HL-60/S4 treated with retinoic acid at 250 ng/mL for 4 days and 3 days (cell line): Measurements from ENCODE around the gene ULK4.
"Not testable (repeated sequence)": the region's sequence is repeated elsewhere in the genome, so short reads cannot be mapped to it uniquely, and the experiment has no call there.

ENCODE experiments used
- in situ Hi-C: fragments of 300-500 bp; cut with MboI; formaldehyde crosslinking; loops from 2 replicates; pipeline ENCODE4 v1.7.0; 2022; ENCODE audit warnings: low sequenced_read_pairs

ULK4 gene

DNA sequence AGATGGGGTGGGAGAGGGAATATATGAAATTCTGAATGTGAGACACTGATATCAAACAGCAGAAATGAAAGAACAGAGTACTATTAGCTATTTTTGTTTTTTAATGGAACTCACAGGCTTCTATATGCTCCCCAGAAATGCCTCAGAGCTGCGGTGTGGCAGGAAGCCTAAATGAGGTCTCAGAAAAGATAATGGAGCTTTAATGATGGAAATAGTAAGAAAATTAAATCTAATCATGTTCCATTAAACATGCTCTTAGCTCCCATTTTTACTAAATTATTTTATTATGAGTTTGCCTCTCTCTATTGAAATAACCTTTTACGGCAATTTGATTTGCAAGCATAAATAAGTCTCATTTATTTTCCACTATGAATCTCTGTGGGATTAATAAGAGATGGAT, 378.9 kb downstream of the ULK4 start:
- in situ Hi-C loops = no loop called here

DNA sequence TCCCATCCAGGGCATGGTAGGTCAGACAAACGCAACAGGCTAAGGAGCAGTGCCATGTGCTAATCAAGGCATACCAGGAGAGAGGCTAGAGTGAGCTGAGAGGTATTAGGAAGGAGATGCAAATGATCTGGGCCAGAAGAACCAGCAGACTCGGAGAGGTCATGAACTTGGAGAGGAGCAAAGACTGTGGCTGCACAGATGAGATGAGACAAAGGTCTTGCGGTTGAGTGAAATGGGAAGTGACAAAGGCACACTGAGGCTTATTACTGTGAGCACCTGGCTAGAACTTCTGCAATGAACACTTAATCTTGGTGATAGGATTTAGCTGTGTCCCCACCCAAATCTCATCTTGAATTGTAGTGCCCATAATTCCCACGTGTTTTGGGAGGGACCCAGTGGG, 380.2 kb downstream of the ULK4 start:
- in situ Hi-C loops = no loop called here

DNA sequence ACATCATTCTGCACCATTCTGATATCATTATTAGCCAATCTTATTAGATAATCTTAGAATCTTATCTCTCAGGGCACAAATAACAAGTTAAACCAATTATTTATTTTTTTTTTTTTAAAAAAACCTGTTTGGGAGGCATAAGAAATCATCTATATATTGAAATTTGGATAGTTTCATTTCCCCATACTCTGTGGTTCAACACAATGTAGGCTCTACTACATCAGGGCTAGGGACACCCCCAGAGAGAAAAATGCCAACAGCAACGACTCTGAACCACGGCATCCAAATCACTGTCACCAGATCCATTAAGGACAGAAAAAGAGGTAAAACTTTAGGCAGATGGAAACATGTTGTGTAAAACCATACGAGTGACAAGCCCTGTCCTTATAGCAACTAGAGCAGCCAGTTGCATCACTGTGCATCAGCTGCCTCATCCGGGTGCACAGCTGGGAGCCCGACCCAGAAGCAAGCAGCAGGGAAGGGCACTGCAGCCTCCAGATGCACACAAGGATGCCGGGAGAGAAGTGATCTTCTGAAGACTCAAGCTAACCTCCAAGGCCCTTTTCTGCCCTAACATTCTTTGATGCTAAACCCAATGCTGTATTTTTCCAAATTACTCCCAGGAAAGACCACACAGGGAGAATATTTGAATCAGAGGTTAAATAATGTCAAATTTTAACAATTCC, 381.5 kb downstream of the ULK4 start:
- in situ Hi-C loops = no loop called here

- in situ Hi-C loops = no loop called here
These were observed 382.0 kb downstream of the ULK4 start for GRCh38 chr3:41579861-41580260.

- in situ Hi-C loops = no loop called here
These were observed 383.1 kb downstream of the ULK4 start for GRCh38 chr3:41578798-41579197.

DNA sequence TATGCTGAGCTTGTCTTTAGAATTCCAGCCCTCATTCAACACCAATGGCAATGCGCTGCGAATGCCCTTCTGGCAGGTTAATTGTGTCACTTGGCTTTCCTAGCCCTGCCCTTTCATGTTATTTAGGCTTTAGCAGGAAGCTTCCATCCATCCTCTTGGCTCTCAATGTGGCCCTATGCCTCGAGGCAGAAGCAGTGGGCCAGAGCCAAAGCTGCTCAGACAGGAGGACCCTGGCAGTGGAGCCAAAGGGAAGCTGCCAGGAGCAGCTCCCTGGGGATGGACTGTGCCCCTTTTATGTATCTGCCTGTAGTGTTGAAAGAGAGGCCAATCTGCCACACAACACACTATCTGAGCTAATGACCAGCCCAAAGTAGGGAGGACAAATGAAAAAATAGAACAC, 386.2 kb downstream of the ULK4 start:
- in situ Hi-C loops = no loop called here

DNA sequence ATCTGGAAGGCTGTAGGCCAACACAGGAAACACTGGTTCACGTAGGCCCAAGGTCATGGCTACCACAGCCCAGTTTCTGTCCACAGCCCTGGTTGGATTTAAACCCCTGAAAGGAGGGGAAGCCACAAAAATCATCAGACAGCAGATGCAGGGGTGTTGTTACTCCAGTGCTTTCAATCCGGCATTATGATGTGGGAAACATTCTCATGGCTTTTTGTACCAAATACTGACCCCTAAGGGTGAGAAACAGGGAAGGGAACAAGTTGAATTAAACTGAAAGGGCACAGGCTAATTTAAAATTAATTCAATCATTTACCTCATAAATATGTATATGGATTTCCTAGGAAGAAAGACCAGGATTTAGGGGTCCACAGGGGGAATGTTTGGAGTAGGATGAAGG, 387.0 kb downstream of the ULK4 start:
- in situ Hi-C loops = no loop called here

DNA sequence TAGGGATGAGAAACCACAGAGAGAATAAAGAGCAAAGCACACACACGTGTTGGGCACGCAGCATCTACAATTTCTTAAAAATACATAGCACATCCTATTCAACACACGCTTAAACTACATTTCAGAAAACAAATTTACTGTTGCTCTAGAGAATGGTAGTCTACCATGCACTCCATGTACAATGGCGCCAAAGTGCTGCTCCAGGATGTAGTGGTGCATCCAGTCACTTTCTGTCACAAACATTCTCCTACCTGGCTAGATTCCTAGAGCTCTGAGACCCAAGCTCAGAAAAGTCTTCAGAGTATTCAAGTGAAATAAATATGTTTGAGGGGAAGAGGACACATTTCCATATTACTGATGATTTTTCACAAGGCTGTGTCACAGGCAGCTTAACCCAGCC, 388.3 kb downstream of the ULK4 start:
- in situ Hi-C loops = no loop called here

DNA sequence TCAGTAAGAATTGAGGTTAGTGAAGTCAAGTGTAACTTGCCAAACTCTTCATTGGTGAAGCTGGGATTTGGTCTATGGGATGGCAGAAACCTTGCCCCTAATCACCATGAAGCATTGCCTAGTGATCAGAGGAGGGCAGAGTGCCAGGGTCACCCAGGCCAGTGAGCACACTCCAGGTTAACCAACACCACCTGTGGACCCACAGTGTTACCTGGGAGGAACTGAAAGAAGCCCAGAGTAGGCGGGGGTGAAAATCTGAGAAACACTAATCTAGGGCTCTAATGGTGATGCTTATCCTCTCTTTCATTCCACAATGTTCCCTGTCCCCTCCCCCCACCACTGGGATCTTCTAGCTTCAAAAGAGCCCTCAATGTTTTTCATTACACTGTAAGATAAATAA, 389.8 kb downstream of the ULK4 start:
- in situ Hi-C loops = no loop called here

DNA sequence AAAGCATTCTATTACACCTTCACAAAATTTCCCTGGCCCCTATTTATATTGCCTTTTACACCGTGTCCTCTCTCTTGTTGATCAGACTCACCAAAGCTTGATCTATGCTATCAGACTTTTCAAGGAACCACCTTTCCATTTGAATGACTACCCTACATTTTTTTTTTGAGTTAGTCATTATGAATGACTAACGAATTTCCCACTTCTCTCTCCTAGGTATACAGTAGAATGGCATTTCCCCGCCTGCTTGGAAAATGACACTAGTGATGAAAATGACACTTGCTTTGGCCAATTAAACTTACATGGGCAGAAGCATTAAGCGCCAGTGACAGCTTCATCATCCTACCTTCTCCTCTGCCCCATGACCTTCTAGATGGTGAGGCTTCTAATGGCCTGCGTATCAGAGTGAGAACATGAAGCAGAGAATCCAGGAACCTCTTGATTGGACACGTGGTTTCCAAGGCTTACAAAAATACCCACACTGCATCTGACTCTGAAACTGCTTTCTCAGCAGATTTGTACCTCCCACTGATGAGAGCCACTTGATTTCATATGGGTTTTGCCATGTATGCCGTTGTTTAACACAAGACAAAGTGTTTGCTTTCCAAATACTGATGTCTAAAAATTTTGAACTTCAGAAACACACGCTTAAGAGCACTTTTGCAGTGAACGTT, 392.1 kb downstream of the ULK4 start:
- in situ Hi-C loops = no loop called here

GRCh38 chr3:41565948-41566514, 395.9 kb downstream of the ULK4 start:
- in situ Hi-C loops = no loop called here

DNA sequence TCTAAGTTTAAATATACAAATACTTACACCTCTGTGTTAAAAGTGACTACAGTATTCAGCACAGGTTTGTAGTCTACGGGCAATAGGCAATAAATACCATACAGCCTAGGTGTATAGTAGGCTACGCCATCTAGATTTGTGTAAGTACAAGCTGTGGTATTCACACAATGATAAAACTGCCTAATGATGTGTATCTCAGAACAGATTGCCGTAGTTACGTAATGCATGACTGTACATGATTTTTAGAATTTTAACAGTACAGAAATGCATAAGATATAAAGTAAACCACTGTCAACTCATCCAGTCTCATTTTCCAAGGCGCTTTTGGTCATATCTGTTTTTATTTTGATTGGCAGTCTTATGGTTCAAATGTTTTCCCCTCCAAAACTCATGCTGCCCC, 396.9 kb downstream of the ULK4 start:
- in situ Hi-C loops = no loop called here

DNA sequence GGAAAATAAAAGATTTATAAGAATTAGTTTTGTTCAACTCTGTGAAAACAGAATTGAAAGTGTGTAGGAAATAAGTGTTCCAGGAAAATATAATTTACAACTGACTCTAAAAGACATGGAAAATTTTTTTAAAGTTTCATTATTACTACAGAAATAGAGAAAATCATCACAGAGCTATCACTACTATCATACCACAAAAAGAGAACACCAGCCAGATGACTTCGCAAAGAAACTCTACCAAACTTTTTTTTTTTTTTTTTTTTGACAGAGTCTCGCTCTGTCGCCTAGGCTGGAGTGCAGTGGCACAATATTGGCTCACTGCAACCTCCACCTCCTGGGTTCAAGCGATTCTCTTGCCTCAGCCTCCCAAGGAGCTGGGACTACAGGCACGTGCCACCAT, 405.7 kb downstream of the ULK4 start:
- in situ Hi-C loops = not testable (repeated sequence)

DNA sequence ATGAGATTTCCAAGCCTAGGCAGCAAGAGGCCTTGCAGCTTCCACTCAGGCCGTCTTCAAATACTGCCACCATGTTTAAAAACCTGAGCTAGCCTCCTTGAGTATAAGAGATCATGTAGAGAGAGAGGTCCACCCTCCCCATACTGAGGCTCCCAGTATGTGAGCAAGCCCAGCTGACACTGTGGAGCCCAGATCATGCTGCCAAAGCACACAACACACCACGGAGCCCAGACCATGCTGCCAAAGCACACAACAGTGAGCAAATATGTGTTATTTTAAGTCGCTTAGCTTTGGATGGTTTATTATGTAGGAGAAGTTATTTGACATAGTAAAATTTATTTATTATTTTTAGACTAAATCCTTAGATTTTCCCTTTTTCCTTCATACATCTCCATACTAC, 428.9 kb downstream of the ULK4 start:
- in situ Hi-C loops = no loop called here

DNA sequence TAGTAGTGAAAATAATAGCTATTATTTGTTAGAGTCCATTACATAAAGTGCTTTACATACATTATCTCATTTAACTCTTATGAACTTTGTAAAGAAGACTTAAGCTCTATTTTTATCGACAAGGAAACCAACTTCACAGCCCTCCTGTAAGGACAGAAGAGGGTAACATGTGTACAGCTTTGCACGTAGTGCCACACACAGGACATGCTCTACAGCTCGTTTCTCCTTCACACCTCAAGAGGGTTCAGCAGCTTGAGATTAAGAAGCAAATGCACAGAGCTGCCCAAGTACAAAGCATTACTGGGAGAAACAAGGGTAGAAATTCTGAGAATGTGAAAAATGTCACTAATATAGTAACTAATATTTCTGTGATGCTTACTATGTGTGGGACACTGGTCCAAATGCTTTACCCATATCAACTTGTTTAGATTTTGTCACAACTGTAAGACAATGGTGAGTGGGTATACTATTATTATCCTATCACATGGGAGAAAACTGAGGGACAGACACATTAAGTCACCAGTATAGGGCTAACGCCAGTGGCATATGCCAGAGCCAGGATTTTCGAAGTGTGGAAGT, 434.8 kb downstream of the ULK4 start:
- in situ Hi-C loops = no loop called here

GRCh38 chr3:41525303-41526064, 436.4 kb downstream of the ULK4 start:
- in situ Hi-C loops = no loop called here

- in situ Hi-C loops = no loop called here
These were observed 438.0 kb downstream of the ULK4 start for GRCh38 chr3:41523897-41524296.

GRCh38 chr3:41522612-41523011, 439.3 kb downstream of the ULK4 start:
- in situ Hi-C loops = no loop called here

- in situ Hi-C loops = no loop called here
These were observed 440.8 kb downstream of the ULK4 start for GRCh38 chr3:41521010-41521655.

DNA sequence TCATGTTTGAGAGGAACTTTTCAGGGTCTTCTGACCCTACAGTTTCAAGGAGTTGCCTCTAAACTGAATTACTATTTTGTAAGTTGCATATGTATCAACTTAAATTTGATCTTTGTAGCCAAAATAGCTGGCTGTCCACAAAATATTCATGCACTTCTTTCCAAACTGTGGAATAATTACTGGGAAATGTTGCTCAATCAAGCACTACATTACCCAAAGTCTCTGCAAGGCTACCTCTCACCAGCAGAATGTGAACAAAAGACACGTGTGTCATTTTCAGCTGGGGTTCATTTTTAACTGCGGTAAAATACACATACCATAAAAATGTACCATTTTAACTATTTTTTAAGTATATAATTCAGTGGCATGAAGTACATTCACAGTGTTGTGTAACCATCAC, 442.2 kb downstream of the ULK4 start:
- in situ Hi-C loops = no loop called here

- in situ Hi-C loops = no loop called here
These were observed 443.3 kb downstream of the ULK4 start for GRCh38 chr3:41518626-41519025.
